K562 (cell line): ENCODE data around the gene NYAP2. TPM values are rescaled to one million over a fixed set of nuclear protein-coding genes. Genes with fewer than 3 reads are reported as not detected.

Source experiments
- ATAC-seq: fragments of 200-7000 bp; cut with Tn5 transposase; 3 replicates; pipeline ENCODE4 v1.9.1; 2020; ENCODE audit warnings: moderate library complexity
- BruUV-seq: library from RNA; stranded (reverse); fragments of 400-500 nt; replicated peaks from 2 replicates; lab custom pipeline; 2021; lab: Mats Ljungman, UMichigan
- CTCF ChIA-PET: fragments of 300-600 bp; formaldehyde crosslinking; extraction: SDS; loops from one replicate; lab custom pipeline; 2021; ENCODE audit warnings: low intra/inter-chr PET ratio; lab: Yijun Ruan, JAX
- POLR2A ChIA-PET: fragments of 300-600, 350-650 bp; sonication (Branson Sonifier 250); formaldehyde crosslinking; extraction: SDS; loops from one replicate; lab custom pipeline; 2021; ENCODE audit warnings: antibody characterized with exemption, inconsistent platforms; lab: Yijun Ruan, JAX
- DNase-seq, 4 experiments: peaks; one replicate each; pipeline versions ENCODE4 v3.0.0 to v3.0.0-alpha.2; 2011 to 2018; ENCODE audit warnings: low spot score in 3 of 4, mixed read lengths in 3 of 4; ENCODE audit errors: extremely low read depth in 1 of 4
- FAIRE-seq: peaks from 2 replicates; lab custom pipeline; 2011; peaks lifted over from hg19 to GRCh38; lab: Jason Lieb, UNC
- H2AFZ ChIP-seq: 2 replicates; pipeline ENCODE4 v1.6.0; 2011; ENCODE audit warnings: low read depth, low read length, control low read depth, inconsistent platforms
- H3K27ac ChIP-seq: fragments of 200-600 bp; 3 replicates; pipeline ENCODE4 v1.8.0; 2011; ENCODE audit warnings: low read depth, mild to moderate bottlenecking, control low read depth, inconsistent platforms, low read length, moderate library complexity, mixed read lengths; ENCODE audit errors: extremely low read depth
- H3K27me3 ChIP-seq, 2 experiments: fragments of 300-600 bp in 1 of 2; 2 replicates in 1 of 2; 3 replicates in 1 of 2; pipeline versions ENCODE4 v1.6.0 to v1.8.0; 2011; ENCODE audit warnings: inconsistent platforms in 2 of 2, low read length in 2 of 2, mild to moderate bottlenecking in 1 of 2, mixed read lengths in 1 of 2, moderate library complexity in 1 of 2; ENCODE audit not compliant: control insufficient read depth in 2 of 2, insufficient read depth in 2 of 2
- H3K36me3 ChIP-seq: fragments of 300-600 bp; 3 replicates; pipeline ENCODE4 v1.8.0; 2011; ENCODE audit warnings: mild to moderate bottlenecking, low read length, inconsistent platforms; ENCODE audit not compliant: control insufficient read depth, insufficient read depth
- H3K4me1 ChIP-seq, 2 experiments: fragments of 200-600 bp in 1 of 2; replicated peaks in 1 of 2; 2 replicates in 1 of 2; 3 replicates in 1 of 2; pipeline versions ENCODE4 v1.5.1 to v1.8.0; 2011; ENCODE audit warnings: inconsistent platforms in 2 of 2, low read length in 2 of 2, mild to moderate bottlenecking in 1 of 2, mixed read lengths in 1 of 2, moderate library complexity in 1 of 2; ENCODE audit not compliant: control insufficient read depth in 2 of 2, insufficient read depth in 2 of 2
- H3K4me2 ChIP-seq: 2 replicates; pipeline ENCODE4 v1.6.1; 2011; ENCODE audit warnings: low read length, control low read depth, inconsistent platforms, mixed read lengths; ENCODE audit not compliant: insufficient read depth
- H3K4me3 ChIP-seq: fragments of 200-600 bp; sonication (generic), shearing (Covaris generic); 2 replicates; pipeline ENCODE4 v1.5.1; 2016; ENCODE audit warnings: control low read depth, inconsistent platforms
- H3K79me2 ChIP-seq: fragments of 200-600 bp; 3 replicates; pipeline ENCODE4 v1.8.0; 2011; ENCODE audit warnings: low read length, inconsistent platforms; ENCODE audit not compliant: control insufficient read depth, insufficient read depth
- H3K9ac ChIP-seq, 2 experiments: 2 replicates each; pipeline versions ENCODE4 v1.6.0 to v1.6.1; 2011; ENCODE audit warnings: low read depth in 2 of 2, low read length in 2 of 2, control low read depth in 1 of 2, inconsistent platforms in 1 of 2, mild to moderate bottlenecking in 1 of 2, mixed read lengths in 1 of 2; ENCODE audit not compliant: insufficient read depth in 1 of 2
- H3K9me1 ChIP-seq: one replicate; pipeline ENCODE4 v1.6.0; 2011; ENCODE audit warnings: inconsistent platforms, mild to moderate bottlenecking, low read length, moderate library complexity; ENCODE audit not compliant: control insufficient read depth, insufficient read depth
- H3K9me3 ChIP-seq: replicated peaks from 2 replicates; pipeline ENCODE4 v1.5.1; 2011; ENCODE audit warnings: low read depth, low read length, inconsistent platforms; ENCODE audit not compliant: control insufficient read depth, insufficient read depth
- H4K20me1 ChIP-seq: replicated peaks from 2 replicates; pipeline ENCODE4 v1.6.1; 2011; ENCODE audit warnings: low read length, inconsistent platforms, mixed read lengths; ENCODE audit not compliant: control insufficient read depth, insufficient read depth
- BDP1 ChIP-seq: IDR thresholded peaks from 3 replicates; pipeline ENCODE4 v1.6.1; 2011; ENCODE audit not compliant: insufficient read length, insufficient read depth
- CBFA2T2 ChIP-seq: fragments of 450-650 bp; conservative IDR thresholded peaks from 2 replicates; pipeline ENCODE4 v1.6.1; 2017; ENCODE audit warnings: mild to moderate bottlenecking
- CEBPB ChIP-seq: fragments of 450-650 bp; IDR thresholded peaks from 2 replicates; pipeline ENCODE4 v1.6.1; 2016; ENCODE audit warnings: missing genetic modification characterization, missing compliant biosample characterization
- CLOCK ChIP-seq: fragments of 250-450 bp; sonication (Bioruptor Pico); IDR thresholded peaks from 2 replicates; pipeline ENCODE4 v1.4.0; 2020; ENCODE audit warnings: mild to moderate bottlenecking, moderate library complexity, borderline replicate concordance
- E2F5 ChIP-seq: sonication (generic); formaldehyde crosslinking; IDR thresholded peaks from 2 replicates; pipeline ENCODE4 v1.8.0; 2022; ENCODE audit warnings: mild to moderate bottlenecking, missing genetic modification reagents
- MLX ChIP-seq, 2 experiments: fragments of 450-650 bp in 1 of 2; sonication (generic) in 1 of 2; formaldehyde crosslinking; conservative IDR thresholded peaks; 2 replicates each; pipeline versions ENCODE4 v1.4.0 to v1.8.1; 2020 to 2022; ENCODE audit warnings: mild to moderate bottlenecking in 1 of 2, missing genetic modification reagents in 1 of 2
- MXI1 ChIP-seq: IDR thresholded peaks from 2 replicates; pipeline ENCODE4 v1.6.1; 2011; ENCODE audit warnings: low read depth, mild to moderate bottlenecking, improper control_type of control experiment, low read length
- NR3C1 ChIP-seq: sonication (generic); formaldehyde crosslinking; IDR thresholded peaks from 2 replicates; pipeline ENCODE4 v1.8.1; 2022; ENCODE audit warnings: missing genetic modification reagents
- PKNOX1 ChIP-seq: fragments of 450-650 bp; IDR thresholded peaks from 2 replicates; pipeline ENCODE4 v1.6.1; 2016
- PRMT5 ChIP-seq: sonication (generic); formaldehyde crosslinking; IDR thresholded peaks from 2 replicates; pipeline ENCODE4 v1.5.0; 2020; ENCODE audit warnings: missing genetic modification reagents
- ZNF134 ChIP-seq: fragments of 250-450 bp; sonication (Bioruptor Pico); conservative IDR thresholded peaks from 2 replicates; pipeline ENCODE4 v1.4.0; 2020
- ZNF174 ChIP-seq: fragments of 250-450 bp; sonication (Bioruptor Pico); IDR thresholded peaks from 2 replicates; pipeline ENCODE4 v1.4.0; 2020; ENCODE audit warnings: mild to moderate bottlenecking
- WGBS: fragments of 100-300 bp; shearing (Covaris generic); methylation state at CpG from one replicate; pipeline ENCODE4 v1.1.6; 2016; ENCODE audit warnings: low coverage, mixed read lengths; ENCODE audit not compliant: insufficient coverage; ENCODE audit errors: missing lambda C conversion rate; 5-methylcytosine and 5-hydroxymethylcytosine counted together
- in situ Hi-C: fragments of 300-500 bp; cut with MboI; formaldehyde crosslinking; loops from 4 replicates; pipeline ENCODE4 v1.15.0; 2018; ENCODE audit warnings: inconsistent platforms, mixed read lengths
- intact Hi-C: fragments of 100-400 bp; cut with micrococcal nuclease; formaldehyde crosslinking; loops from 2 replicates; pipeline ENCODE4 v1.14.2; 2022
- polyA plus RNA-seq, 8 experiments: library from polyadenylated mRNA; depleted of rRNA in 4 of 8; stranded (reverse) in 5 of 8; unstranded in 3 of 8; fragments of >200 nt; fragmentation: Nextera tagmentation in 2 of 8; fragmentation: Illumina TruSeq in 1 of 8; extraction: Ambion mirVana in 2 of 8; extraction: Trizol in 1 of 8; gene quantifications; 2 replicates each; pipeline versions ENCODE4 v1.2.1 to v1.2.3, GENCODE V29; 2011 to 2014; ENCODE audit warnings: inconsistent platforms in 1 of 8, missing spikeins in 1 of 8
- total RNA-seq, 7 experiments: library from RNA; depleted of rRNA in 6 of 7; stranded (reverse); fragments of >200 nt in 6 of 7; fragmentation: Illumina TruSeq in 2 of 7; extraction: Trizol in 2 of 7; gene quantifications; 2 replicates each; pipeline versions ENCODE4 v1.2.1 to v1.2.3, GENCODE V29; 2011 to 2021; ENCODE audit warnings: low replicate concordance in 1 of 7

The NYAP2 gene
- total and polyA plus RNA-seq, 9 of the 15 experiments (the other 6 are each of a cell fraction or from before 2014, with no cell fraction given), result 0.03 to 0.04 (median 0.04) TPM; not detected in 3

GRCh38 chr2:225559072-225559415, 159.5 kb downstream of the NYAP2 start:
- Histone ChIP-seq H3K36me3 (no peaks in the 10 kb centered on the region), H3K4me3 (no peak overlapping the region), H3K4me2 (no peak overlapping the region), H3K9me3 (no peaks in the 10 kb centered on the region), H3K79me2 (no peaks in the 10 kb centered on the region), H4K20me1 (no peaks in the 10 kb centered on the region), H3K27ac (no peak overlapping the region)
- CTCF ChIA-PET, result no interaction called here
- intact Hi-C loops (no loop called here), in situ Hi-C loops (no loop called here)
- DNase-seq (no peak), FAIRE-seq (no peak)
- 0% methylated on average over 1 of the region's 1 CpG for WGBS
- POLR2A ChIA-PET, result interaction anchor here (0.7 to 1.2 kb wide), 2 partner anchors 14 to 107 kb away, joined by 3 read pairs; no protein-coding TSS in a partner anchor
- TF ChIP-seq PRMT5 (no peak), MLX (CRISPR knock-in tag; conservative IDR thresholded peaks at IDR 0.05) (no peak), ZNF174 (no peak), CBFA2T2 (no peak)
- TF ChIP-seq, all 486 proteins: peak for 0
- H3K4me1 ChIP-seq, result no peaks in the 10 kb centered on the region
- H2AFZ ChIP-seq, result no peak overlapping the region
- no peak overlapping the region for H3K9ac ChIP-seq
- BruUV-seq, result no TSS peak
- no peak for ATAC-seq
- no peaks in the 10 kb centered on the region for H3K27me3 ChIP-seq
- no peaks in the 10 kb centered on the region for H3K9me1 ChIP-seq

GRCh38 chr2:225566798-225567197, 167.3 kb downstream of the NYAP2 start:
- DNase-seq, result no peak
- H3K9me1 ChIP-seq, result no peaks in the 10 kb centered on the region
- BruUV-seq, result no TSS peak
- no peak overlapping the region for H2AFZ ChIP-seq
- H3K36me3 ChIP-seq, result no peaks in the 10 kb centered on the region
- no peak overlapping the region for H3K4me2 ChIP-seq
- no peaks in the 10 kb centered on the region for H3K4me1 ChIP-seq
- no peaks in the 10 kb centered on the region for H3K79me2 ChIP-seq
- H4K20me1 ChIP-seq, result no peaks in the 10 kb centered on the region
- WGBS, result 3% methylated on average over 3 of the region's 4 CpGs
- in situ Hi-C loops (no loop called here), intact Hi-C loops (no loop called here)
- H3K27ac ChIP-seq, result no peak overlapping the region
- no peak for ATAC-seq
- H3K9me3 ChIP-seq, result no peaks in the 10 kb centered on the region
- POLR2A ChIA-PET, result no interaction called here
- FAIRE-seq, result no peak
- CTCF ChIA-PET, result no interaction called here
- no peaks in the 10 kb centered on the region for H3K27me3 ChIP-seq
- no peak overlapping the region for H3K4me3 ChIP-seq
- H3K9ac ChIP-seq, result no peak overlapping the region
- TF ChIP-seq E2F5 (CRISPR knock-in tag) (no peak), MXI1 (no peak), CLOCK (CRISPR knock-in tag) (no peak), BDP1 (no peak), NR3C1 (no peak), PKNOX1 (peak; percentile 41; the same call in 1 of the 2 replicates), ZNF134 (CRISPR knock-in tag) (no peak), CEBPB (tag) (peak; percentile 56)
